SK-N-MC (cell line): Measurements from ENCODE around the gene AIMP1.

Experiments
- EZH2 ChIP-seq: fragments of 200-600 bp; sonication (generic); IDR thresholded peaks from one replicate; pipeline ENCODE4 v1.6.1; 2017; ENCODE audit warnings: antibody characterized with exemption
- FOXP2 ChIP-seq: optimal IDR thresholded peaks from 2 replicates; pipeline ENCODE3; 2011; ENCODE audit warnings: mild to moderate bottlenecking, moderate library complexity; ENCODE audit not compliant: insufficient read depth; ENCODE audit errors: extremely low read length, control extremely low read depth
- POLR2AphosphoS5 ChIP-seq: IDR thresholded peaks from 2 replicates; pipeline ENCODE4 v1.6.1; 2012; ENCODE audit warnings: mild to moderate bottlenecking, low read depth, low read length, borderline replicate concordance

DNA sequence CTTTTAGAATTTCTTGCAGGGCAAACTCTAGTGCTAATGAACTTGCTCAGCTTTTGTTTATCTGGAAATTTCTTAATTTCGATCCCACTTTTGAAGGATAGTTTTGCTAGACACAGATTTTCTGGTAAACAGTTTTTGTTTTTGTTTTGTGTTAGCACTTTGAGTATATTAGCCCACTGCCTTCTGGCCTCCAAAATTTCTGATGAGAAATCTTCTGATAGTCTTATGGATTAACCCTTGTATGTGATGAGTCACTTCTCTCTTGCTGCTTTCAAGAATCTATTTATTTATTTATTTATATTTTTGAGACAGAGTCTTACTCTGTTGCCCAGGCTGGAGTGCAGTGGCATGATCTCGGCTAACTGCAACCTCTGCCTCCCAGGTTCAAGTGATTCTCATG is 79.2 kb downstream of the AIMP1 start:
- TF ChIP-seq POLR2AphosphoS5, result no peak
- no peak for TF ChIP-seq FOXP2
- TF ChIP-seq EZH2, result no peak
